Measurements from ENCODE around the gene BAIAP2L1.

BAIAP2L1 gene

GRCh38 chr7:98359395-98359794 is 41.5 kb downstream of the BAIAP2L1 start:
- no peak for DNase-seq (ENCODE audit: low spot score)

DNA sequence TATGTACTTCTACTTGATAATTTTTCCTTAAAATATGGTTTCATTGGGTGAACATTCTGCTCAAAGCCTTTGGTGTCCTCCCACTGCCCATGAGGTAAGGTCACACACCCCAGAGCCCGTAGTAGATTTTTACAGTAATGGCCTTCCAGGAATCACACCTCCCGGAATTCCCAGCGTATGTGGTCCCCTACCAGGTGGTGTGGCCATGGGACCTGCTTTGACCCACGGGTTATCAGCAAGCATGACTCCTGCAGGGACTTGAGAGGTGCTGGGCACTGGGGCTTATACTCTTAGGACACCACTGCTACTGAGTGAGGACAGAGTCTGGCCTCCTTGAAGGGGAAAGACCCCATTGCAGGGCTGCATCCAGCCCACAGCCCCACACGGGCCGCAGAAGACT is 42.2 kb downstream of the BAIAP2L1 start:
- no peak for DNase-seq (ENCODE audit: low spot score)

DNA sequence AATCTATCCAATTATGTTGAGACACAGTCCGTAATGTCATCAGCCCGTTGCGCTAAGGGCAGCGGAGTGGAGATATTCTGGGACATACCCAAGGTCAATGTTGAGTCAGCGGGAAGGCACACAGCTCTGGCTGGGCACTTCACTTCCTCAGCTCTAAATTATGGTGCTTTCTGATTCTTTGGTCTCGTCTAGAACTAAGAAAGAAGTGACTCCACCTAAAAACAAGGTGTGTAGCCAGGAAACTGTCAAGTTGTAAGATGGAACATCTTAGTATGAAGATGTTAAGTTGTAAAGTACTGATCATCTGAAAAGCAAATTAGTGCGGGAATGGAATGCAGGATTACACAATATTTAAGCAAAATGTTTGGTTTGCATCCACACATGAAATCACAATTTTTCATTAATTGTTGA is 43.1 kb downstream of the BAIAP2L1 start:
- peak; percentile 72 for DNase-seq (ENCODE audit: low spot score)

- DNase-seq (ENCODE audit: low spot score) = no peak
Measured at GRCh38 chr7:98355250-98355538, 45.7 kb downstream of the BAIAP2L1 start.

DNA sequence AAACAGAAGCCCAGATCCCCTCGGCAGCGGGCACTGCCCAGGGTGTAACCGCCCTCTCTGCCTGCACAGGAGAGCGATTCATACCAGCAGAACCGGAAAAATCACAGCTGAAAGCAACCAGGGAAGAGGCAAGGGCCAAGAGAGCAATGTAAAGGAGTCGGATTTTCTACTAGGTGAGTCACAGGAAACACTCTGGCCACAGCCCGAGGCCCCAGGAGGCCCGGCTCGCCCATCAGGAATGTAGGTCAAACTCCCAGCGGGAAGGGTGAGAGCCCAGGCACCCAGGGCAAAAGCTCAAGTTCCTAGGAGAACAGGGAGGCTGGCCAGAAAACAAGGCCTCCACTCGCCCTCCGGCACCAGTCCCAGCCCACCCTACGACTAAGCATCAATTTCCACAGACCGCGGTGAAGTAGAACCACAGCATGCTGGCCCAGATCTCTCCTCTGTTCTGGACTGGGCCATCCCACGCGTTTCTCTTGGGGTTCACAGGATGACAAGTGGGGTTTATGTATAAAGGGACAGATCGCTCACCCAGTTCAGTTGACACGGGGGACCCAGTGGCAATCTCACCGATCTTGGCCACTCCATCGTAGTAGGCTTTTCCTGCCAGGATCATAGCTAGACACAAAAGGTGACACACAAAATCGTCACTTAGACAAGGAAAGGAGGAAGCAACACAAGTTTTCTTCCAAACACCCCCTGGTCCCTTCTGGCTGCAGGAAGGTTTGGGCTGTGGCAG is 46.2 kb downstream of the BAIAP2L1 start:
- peak; percentile 82 for DNase-seq (ENCODE audit: low spot score)

GRCh38 chr7:98354052-98354451 is 46.8 kb downstream of the BAIAP2L1 start:
- no peak for DNase-seq (ENCODE audit: low spot score)

GRCh38 chr7:98352621-98353020 is 48.3 kb downstream of the BAIAP2L1 start:
- no peak for DNase-seq (ENCODE audit: low spot score)

- DNase-seq (ENCODE audit: low spot score) = no peak
Measured at GRCh38 chr7:98351136-98351535, 49.8 kb downstream of the BAIAP2L1 start.

GRCh38 chr7:98348726-98349474 is 52.0 kb downstream of the BAIAP2L1 start:
- no peak for DNase-seq (ENCODE audit: low spot score)

- no peak for DNase-seq (ENCODE audit: low spot score)
Measured at GRCh38 chr7:98346515-98347069, 54.3 kb downstream of the BAIAP2L1 start.

DNA sequence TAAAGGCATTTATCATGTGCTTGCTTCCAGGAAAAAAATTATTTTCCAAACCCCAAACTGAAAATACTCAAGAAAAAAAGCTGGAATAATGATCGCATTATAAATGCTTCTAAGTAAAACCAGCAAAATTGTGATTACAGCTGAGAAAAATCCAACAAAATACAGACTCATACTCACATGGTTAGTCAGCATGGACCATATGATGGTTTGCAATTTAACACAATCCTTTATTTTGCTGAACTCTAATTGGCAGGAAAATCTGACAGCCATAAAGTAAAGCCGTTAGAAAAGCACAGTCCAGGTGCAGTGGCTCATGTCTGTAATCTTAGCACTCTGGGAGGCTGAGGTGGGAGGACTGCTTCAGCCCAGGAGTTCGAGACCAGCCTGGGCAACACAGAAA is 59.8 kb downstream of the BAIAP2L1 start:
- no peak for DNase-seq (ENCODE audit: low spot score)

DNA sequence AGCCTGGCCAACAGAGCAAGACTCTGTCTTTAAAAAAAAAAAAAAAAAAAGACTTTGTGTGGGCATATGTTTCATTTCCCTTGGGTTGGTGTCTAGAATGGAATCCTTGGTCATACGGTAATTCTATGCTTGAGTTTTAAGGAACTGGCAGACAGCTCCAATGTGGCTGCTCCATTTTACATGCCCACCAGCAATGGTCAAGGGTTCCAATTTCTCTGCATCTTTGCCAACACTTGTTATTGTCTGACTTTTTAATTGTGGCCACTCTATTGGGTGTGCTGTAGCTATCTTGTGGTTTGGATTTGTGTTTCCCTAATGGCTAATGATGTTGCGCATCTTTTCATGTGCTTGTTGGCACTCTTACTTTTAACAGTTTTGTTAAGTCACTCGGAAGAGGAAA is 61.8 kb downstream of the BAIAP2L1 start:
- no peak for DNase-seq (ENCODE audit: low spot score)

DNA sequence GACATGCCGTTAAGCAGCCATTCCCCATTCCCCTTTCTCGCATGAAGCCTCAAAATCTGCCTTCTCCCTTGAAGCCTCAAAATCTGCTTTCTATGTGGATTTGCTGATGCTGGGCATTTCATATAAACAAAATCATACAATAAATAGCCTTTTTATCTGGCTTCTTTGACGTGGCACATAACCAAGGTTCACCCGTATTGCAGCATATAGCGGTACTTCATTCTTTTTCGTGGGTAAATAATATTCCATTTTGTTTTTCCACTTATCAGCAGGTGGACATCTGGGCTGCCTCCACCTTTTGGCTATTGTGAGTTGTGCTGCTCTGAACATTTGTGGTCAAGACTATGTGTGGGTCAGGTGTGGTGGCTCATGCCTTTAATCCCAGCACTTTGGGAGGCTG is 62.4 kb downstream of the BAIAP2L1 start:
- DNase-seq (ENCODE audit: low spot score) = no peak

- DNase-seq (ENCODE audit: low spot score) = no peak
Measured at GRCh38 chr7:98335411-98335977, 65.4 kb downstream of the BAIAP2L1 start.

GRCh38 chr7:98334081-98334480 is 66.8 kb downstream of the BAIAP2L1 start:
- no peak for DNase-seq (ENCODE audit: low spot score)

GRCh38 chr7:98330926-98331529 is 69.9 kb downstream of the BAIAP2L1 start:
- no peak for DNase-seq (ENCODE audit: low spot score)

DNA sequence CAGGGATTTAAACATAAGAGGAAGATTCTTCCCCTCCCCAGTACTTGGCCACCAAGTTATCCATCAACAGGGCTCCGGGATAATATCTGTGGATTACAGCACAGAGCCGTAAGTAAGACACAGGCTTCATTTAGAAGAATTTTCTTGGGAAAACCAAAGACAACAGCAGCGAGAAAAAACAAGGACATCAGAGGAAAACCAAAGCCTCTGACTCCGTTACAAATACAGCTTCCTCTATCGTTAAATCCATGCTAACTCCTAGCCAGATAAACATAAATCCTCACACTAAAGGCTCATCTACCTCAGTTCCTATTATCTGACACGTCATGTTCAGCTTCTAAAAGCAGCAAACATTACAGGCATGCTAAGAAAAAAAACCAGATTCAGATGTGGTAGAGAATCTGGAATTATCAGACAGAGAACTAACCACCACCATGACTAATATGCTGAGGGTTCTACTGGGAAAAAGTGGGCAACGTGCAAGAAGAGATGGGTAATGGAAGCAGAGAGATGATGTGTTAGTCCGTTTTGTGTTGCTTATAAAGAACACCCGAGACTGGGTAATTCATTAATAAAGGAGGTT is 71.0 kb downstream of the BAIAP2L1 start:
- DNase-seq (ENCODE audit: low spot score) = no peak

- DNase-seq (ENCODE audit: low spot score) = no peak
Measured at GRCh38 chr7:98329100-98329790, 71.6 kb downstream of the BAIAP2L1 start.

- DNase-seq (ENCODE audit: low spot score) = no peak
Measured at GRCh38 chr7:98324782-98325181, 76.1 kb downstream of the BAIAP2L1 start.

DNA sequence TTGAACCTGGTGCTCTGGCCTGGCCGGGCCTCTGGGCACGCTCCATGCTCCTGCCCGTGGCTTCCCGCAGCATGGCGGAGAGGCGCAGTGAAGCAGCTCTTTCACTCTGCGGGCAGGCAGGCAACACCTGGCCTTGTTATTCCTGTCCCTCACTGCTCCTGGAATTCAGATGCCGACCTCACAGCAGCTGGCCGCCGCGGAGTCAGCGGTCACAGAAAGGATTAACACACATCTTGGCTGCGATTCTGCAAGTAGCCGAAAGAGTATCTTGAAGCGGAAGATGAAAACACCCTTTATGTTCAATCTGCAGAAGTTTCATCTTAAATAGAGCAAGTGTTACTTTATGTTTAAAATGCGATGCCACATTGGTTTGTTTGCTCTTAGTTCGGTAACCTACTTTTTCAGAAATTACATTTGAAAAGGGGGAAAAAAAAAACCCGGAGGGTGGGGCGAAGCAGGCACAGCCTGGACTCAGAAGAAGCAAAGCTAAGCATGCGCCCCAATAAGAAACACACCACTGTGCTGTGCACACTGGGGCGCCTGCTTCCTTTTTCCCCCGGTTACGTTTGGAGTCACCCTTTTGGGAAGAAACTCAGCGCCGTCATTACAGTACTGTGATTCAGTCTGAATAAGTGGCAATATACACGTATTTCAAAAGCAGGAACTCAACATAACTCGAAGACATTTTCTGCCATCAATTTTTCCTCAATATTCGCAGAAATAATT is 77.1 kb downstream of the BAIAP2L1 start:
- no peak for DNase-seq (ENCODE audit: low spot score)

Measured in kidney capillary endothelial cell (primary cell).